Measurements from ENCODE around the gene DGKI.

- TF ChIP-seq, protein P1, sequence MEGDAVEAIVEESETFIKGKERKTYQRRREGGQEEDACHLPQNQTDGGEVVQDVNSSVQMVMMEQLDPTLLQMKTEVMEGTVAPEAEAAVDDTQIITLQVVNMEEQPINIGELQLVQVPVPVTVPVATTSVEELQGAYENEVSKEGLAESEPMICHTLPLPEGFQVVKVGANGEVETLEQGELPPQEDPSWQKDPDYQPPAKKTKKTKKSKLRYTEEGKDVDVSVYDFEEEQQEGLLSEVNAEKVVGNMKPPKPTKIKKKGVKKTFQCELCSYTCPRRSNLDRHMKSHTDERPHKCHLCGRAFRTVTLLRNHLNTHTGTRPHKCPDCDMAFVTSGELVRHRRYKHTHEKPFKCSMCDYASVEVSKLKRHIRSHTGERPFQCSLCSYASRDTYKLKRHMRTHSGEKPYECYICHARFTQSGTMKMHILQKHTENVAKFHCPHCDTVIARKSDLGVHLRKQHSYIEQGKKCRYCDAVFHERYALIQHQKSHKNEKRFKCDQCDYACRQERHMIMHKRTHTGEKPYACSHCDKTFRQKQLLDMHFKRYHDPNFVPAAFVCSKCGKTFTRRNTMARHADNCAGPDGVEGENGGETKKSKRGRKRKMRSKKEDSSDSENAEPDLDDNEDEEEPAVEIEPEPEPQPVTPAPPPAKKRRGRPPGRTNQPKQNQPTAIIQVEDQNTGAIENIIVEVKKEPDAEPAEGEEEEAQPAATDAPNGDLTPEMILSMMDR (IDR thresholded peaks at IDR 0.05) = no peak
- TF ChIP-seq HMGXB4 (CRISPR knock-in tag; IDR thresholded peaks at IDR 0.05; ENCODE audit: borderline replicate concordance) (no peak), SREBF2 (IDR thresholded peaks at IDR 0.05) (no peak), PBX3 (IDR thresholded peaks at IDR 0.05) (no peak), ZNF302 (CRISPR knock-in tag; IDR thresholded peaks at IDR 0.05) (no peak), MAZ (IDR thresholded peaks at IDR 0.05; ENCODE audit: borderline replicate concordance, low read depth, low read length) (no peak), RFX5 (IDR thresholded peaks at IDR 0.05) (no peak), RNF2 (IDR thresholded peaks at IDR 0.05; ENCODE audit: borderline replicate concordance, low read depth) (no peak), KDM5A (IDR thresholded peaks at IDR 0.05) (no peak)
- TF ChIP-seq, protein P2, sequence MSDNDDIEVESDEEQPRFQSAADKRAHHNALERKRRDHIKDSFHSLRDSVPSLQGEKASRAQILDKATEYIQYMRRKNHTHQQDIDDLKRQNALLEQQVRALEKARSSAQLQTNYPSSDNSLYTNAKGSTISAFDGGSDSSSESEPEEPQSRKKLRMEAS (IDR thresholded peaks at IDR 0.05) = no peak
- TF ChIP-seq, protein P3, sequence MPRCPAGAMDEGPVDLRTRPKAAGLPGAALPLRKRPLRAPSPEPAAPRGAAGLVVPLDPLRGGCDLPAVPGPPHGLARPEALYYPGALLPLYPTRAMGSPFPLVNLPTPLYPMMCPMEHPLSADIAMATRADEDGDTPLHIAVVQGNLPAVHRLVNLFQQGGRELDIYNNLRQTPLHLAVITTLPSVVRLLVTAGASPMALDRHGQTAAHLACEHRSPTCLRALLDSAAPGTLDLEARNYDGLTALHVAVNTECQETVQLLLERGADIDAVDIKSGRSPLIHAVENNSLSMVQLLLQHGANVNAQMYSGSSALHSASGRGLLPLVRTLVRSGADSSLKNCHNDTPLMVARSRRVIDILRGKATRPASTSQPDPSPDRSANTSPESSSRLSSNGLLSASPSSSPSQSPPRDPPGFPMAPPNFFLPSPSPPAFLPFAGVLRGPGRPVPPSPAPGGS (IDR thresholded peaks at IDR 0.05) = no peak
Observed at GRCh38 chr7:137715533-137715932, 131.2 kb downstream of the DGKI start.
